Activated naive CD4-positive, alpha-beta T cell treated with anti-CD3 and anti-CD28 coated beads, Interleukin-2, amount 50 U/mL, for 24 hours (primary cell): ENCODE data around the gene TBC1D3E.
"Not testable (repeated sequence)": the region's sequence is repeated elsewhere in the genome, so short reads cannot be mapped to it uniquely, and the experiment has no call there.

ENCODE experiments used
- H3K27ac Mint-ChIP-seq: one replicate; pipeline ENCODE4 v1.8.0; 2021; ENCODE audit warnings: mild to moderate bottlenecking, mixed read lengths
- H3K27me3 Mint-ChIP-seq: one replicate; pipeline ENCODE4 v1.8.0; 2021; ENCODE audit warnings: mixed read lengths
- H3K36me3 Mint-ChIP-seq: one replicate; pipeline ENCODE4 v1.8.0; 2021; ENCODE audit warnings: mixed read lengths
- H3K4me1 Mint-ChIP-seq: one replicate; pipeline ENCODE4 v1.8.0; 2021; ENCODE audit warnings: mixed read lengths
- H3K4me3 Mint-ChIP-seq: one replicate; pipeline ENCODE4 v1.8.0; 2021; ENCODE audit warnings: mild to moderate bottlenecking, mixed read lengths
- H3K9me3 Mint-ChIP-seq: one replicate; pipeline ENCODE4 v1.8.0; 2021; ENCODE audit warnings: mixed read lengths

Gene TBC1D3E

DNA sequence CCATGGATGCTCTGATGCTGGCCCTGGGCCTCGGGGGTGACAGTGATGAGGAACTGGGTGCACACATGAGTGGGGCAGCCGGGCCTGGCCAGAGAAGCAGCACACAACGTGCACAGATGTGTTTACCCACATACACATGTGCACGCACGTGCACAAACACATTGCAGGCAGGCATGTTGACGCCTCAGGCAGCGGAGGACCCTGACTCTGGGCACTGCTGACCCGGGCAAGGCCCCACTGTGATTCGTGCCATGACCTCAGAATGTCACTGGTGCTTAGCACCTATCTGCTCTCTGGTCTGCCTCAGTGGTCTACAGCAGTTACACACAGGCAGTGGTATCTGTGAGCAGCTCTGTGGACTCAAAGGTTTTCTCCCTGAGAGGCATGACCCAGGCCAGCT is at the start of gene TBC1D3E:
TSS of gene TBC1D3E (plus strand) at position 301 of the 400 bp plus-strand sequence. CDS start 1,545 bp downstream, outside the sequence.
- not testable (repeated sequence) for H3K27me3 Mint-ChIP-seq, H3K9me3 Mint-ChIP-seq, H3K4me1 Mint-ChIP-seq, H3K4me3 Mint-ChIP-seq, H3K27ac Mint-ChIP-seq, H3K36me3 Mint-ChIP-seq

DNA sequence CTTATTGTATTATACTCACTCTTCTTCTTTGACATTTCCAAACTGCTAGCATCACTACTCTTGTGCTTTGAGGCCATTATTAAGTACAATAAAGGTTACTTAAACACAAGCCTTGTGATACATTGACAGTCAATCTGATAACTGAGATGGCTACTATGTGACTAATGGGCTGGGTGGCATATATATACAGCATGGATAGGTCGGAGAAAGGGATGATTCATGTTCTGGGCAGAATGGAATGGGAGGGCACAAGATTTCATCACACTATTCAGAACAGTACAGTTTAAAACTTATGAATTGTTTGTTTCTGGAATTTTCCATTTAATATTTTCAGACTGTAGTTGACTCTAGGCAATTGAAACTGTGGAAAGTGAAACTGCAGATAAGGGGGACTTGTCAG is 40.4 kb upstream of the TBC1D3E start:
- not testable (repeated sequence) for H3K27me3 Mint-ChIP-seq, H3K4me3 Mint-ChIP-seq, H3K9me3 Mint-ChIP-seq, H3K4me1 Mint-ChIP-seq, H3K27ac Mint-ChIP-seq, H3K36me3 Mint-ChIP-seq

DNA sequence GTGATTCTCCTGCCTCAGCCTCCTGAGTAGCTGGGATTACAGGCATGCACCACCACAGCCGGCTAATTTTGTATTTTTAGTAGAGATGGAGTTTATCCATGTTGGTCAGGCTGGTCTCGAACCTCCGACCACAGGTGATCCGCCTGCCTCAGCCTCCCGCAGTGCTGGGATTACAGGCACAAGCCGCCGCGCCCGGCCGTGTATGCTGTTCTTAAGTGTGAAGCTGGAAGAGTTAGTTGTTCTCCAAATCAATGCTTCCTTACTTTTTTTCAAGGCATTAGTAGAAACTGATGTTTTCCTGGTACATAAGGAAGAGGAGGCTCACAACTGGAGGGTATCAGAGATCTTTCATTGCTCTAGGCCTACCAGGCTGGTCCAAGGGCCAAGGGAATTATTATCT is 39.6 kb upstream of the TBC1D3E start:
- H3K27ac Mint-ChIP-seq, H3K4me1 Mint-ChIP-seq, H3K4me3 Mint-ChIP-seq, H3K36me3 Mint-ChIP-seq, H3K27me3 Mint-ChIP-seq, H3K9me3 Mint-ChIP-seq: not testable (repeated sequence)

DNA sequence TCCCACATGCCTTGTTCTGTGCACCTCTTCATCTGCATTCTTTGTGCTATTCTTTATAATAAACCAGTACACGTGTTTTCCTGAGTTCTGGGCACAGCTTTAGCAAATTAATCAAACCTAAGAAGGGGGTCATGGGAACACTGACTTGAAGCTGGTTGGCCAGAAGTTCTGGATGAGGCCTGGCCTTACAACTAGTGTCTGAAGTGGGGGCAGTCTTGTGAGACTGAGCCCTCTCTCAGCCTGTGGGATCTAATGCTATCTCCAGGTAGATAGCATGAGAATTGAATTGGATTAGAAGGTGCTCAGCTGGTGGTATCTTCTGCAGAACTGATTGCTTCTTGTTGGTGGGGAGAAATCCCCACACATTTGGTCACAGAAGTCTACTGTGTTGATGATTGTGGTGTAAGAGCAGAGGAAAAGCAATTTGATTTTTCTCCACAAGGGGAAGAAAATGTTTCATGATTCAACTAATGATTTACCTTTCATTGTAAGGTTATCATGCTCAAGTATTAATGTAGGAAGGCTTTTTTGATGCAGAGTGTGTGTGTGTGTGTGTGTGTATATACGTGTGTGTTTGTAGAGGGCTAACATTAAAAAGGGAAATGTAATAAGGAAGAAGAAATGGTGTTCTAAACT is 33.6 kb upstream of the TBC1D3E start:
- H3K36me3 Mint-ChIP-seq, H3K27me3 Mint-ChIP-seq, H3K27ac Mint-ChIP-seq, H3K4me1 Mint-ChIP-seq, H3K4me3 Mint-ChIP-seq, H3K9me3 Mint-ChIP-seq: not testable (repeated sequence)

DNA sequence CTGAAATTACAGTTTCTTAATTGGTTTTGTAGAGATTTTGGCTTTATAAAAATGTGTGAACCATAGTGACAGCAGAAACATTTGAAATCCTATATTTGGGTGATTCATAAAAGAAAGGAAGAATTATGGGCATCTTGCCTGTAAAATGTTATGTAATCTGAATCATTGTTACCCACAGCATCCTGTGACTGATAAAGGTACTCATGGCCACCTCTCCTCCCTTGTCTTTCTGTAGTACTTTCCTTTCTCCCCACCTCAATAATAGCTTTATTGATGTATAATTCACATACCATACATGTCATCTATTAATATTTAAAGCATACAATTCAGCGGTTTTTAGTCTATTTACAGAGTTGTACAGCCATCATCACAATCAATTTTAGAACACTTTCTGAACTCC is 28.5 kb upstream of the TBC1D3E start:
- H3K4me1 Mint-ChIP-seq, H3K27me3 Mint-ChIP-seq, H3K36me3 Mint-ChIP-seq, H3K27ac Mint-ChIP-seq, H3K9me3 Mint-ChIP-seq, H3K4me3 Mint-ChIP-seq: not testable (repeated sequence)

DNA sequence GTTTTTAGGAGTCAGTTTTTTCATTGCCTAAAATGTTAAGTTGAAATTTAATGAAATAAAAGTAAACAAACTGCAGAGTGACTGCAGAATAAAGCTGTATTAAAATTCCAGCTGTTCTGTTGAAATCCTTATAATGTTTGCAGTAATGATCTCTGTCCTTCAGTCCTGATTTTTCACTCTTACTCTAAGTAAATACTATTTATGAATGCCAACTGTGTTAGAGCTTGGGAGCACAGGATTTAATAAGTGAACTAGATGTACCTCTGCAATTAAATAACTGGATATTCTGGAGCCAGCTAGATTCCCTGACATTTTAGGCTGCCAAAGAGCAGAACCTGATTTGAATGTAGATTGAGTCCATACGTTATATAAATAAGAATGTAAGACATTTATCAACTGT is 7.9 kb upstream of the TBC1D3E start:
- not testable (repeated sequence) for H3K9me3 Mint-ChIP-seq, H3K27me3 Mint-ChIP-seq, H3K4me3 Mint-ChIP-seq, H3K27ac Mint-ChIP-seq, H3K36me3 Mint-ChIP-seq, H3K4me1 Mint-ChIP-seq

DNA sequence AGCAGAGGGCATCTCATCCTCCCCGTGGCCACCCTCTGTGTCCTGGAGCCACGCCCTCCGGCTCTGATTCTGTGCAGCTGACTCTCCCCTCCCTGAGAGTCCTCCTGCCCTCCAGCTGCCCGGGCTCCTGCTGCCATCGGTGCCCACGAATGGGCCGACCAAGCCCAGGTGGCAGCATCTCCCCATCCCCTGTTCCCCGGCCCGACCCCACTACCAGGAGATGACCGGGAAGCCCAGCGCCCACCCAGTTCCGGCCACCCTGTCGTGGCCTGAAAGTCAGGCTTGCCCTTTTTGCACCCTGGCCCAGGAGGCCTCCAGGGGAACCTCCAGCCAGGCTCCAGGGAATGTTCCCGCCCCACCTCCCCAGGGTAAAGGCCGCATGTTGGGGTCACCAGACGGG is 7.1 kb downstream of the TBC1D3E start:
- H3K4me1 Mint-ChIP-seq, H3K27me3 Mint-ChIP-seq, H3K9me3 Mint-ChIP-seq, H3K4me3 Mint-ChIP-seq, H3K36me3 Mint-ChIP-seq, H3K27ac Mint-ChIP-seq: not testable (repeated sequence)
